ENCODE results near the gene MAMSTR. TPM values are rescaled to one million over a fixed set of nuclear protein-coding genes. Genes with fewer than 3 reads are reported as not detected.

MAMSTR gene
- total and polyA plus RNA-seq, 9 of the 15 experiments (the other 6 are each of a cell fraction or from before 2014, with no cell fraction given): 0.08 to 1.00 (median 0.40) TPM; not detected in 1

DNA sequence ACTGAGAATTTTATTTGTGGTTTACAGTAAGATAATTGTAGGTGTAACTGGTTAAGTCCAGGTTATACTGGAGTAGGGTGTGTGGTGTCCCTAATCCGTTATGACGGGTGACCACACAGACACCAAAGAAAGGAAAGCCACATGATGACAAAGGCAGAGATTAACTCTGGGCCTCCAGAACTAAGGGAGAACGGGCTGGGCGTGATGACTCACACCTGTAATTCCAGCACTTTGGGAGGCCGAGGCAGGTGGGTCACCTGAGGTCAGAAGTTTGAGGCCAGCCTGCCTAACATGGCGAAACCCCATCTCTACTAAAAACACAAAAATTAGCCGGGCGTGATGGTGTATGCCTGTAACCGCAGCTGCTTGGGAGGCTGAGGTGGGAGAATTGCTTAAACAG lies 33.9 kb downstream of the MAMSTR start:
- Histone ChIP-seq H2AFZ (ENCODE audit: low read depth, low read length) (no peak overlapping the region), H3K27me3 (ENCODE audit: control insufficient read depth in 2 of 2, insufficient read depth in 2 of 2, low read length in 2 of 2) (no peaks in the 10 kb centered on the region), H3K9me1 (ENCODE audit: control insufficient read depth, insufficient read depth, low read length) (no peaks in the 10 kb centered on the region), H3K36me3 (ENCODE audit: control insufficient read depth, insufficient read depth, low read length) (no peaks in the 10 kb centered on the region), H3K4me1 (replicated peaks in 1 of 2; ENCODE audit: control insufficient read depth in 2 of 2, insufficient read depth in 2 of 2, low read length in 2 of 2) (peaks cover 13 to 25% of the 10 kb centered on the region in 2 experiments), H3K4me2 (ENCODE audit: insufficient read depth, low read length) (no peak overlapping the region), H3K9ac (ENCODE audit: insufficient read depth in 1 of 2, low read depth in 2 of 2, low read length in 2 of 2) (peak overlapping the region in 1 of 2 experiments; percentile 74; a peak in 1 of 4 replicates), H3K27ac (ENCODE audit: extremely low read depth, low read depth, low read length) (no peak overlapping the region), H4K20me1 (replicated peaks; ENCODE audit: control insufficient read depth, insufficient read depth, low read length) (no peaks in the 10 kb centered on the region), H3K79me2 (ENCODE audit: control insufficient read depth, insufficient read depth, low read length) (no peaks in the 10 kb centered on the region), H3K4me3 (no peak overlapping the region), H3K9me3 (replicated peaks; ENCODE audit: control insufficient read depth, insufficient read depth, low read depth, low read length) (no peaks in the 10 kb centered on the region)
- peak; percentile 49 for FAIRE-seq
- no TSS peak for BruUV-seq (replicated peaks)
- in situ Hi-C loops (cut with MboI): no loop called here
- peak in 1 of 4 experiments; percentile 29 for DNase-seq (ENCODE audit: extremely low read depth in 1 of 4, low spot score in 3 of 4)
- ATAC-seq: peak; percentile 61; the same call in 2 of the 3 replicates
- ChIA-PET POLR2A (no interaction called here), CTCF (ENCODE audit: low intra/inter-chr PET ratio) (no interaction called here)
- WGBS (ENCODE audit: insufficient coverage, low coverage, missing lambda C conversion rate): 26% methylated on average over 9 of the region's 9 CpGs
- intact Hi-C loops (cut with micrococcal nuclease): no loop called here
- TF ChIP-seq ELF2 (CRISPR knock-in tag; IDR thresholded peaks at IDR 0.05) (no peak), SMARCA4 (IDR thresholded peaks at IDR 0.05) (0 out of 2 replicates have a peak, but pooled peaks have one; percentile 20), POLR2A (conservative IDR thresholded peaks at IDR 0.05) (no peak), ADNP (tag; IDR thresholded peaks at IDR 0.05) (0 out of 2 replicates have a peak, but pooled peaks have one; percentile 31), SMARCE1 (IDR thresholded peaks at IDR 0.05) (peak; percentile 58; the same call in 1 of the 2 replicates), RBFOX2 (IDR thresholded peaks at IDR 0.05; ENCODE audit: low read depth, low read length) (no peak), ZFX (CRISPR knock-in tag; IDR thresholded peaks at IDR 0.05) (peak; percentile 22; the same call in 1 of the 2 replicates), MYC (IDR thresholded peaks at IDR 0.05; ENCODE audit: low read depth, low read length) (no peak), MYC (CRISPR knock-in tag; IDR thresholded peaks at IDR 0.05; ENCODE audit: borderline replicate concordance, low read depth) (no peak), PTTG1 (tag; IDR thresholded peaks at IDR 0.05; ENCODE audit: low read depth) (no peak), TSC22D4 (tag; IDR thresholded peaks at IDR 0.05) (no peak), ZNF639 (CRISPR knock-in tag; conservative IDR thresholded peaks at IDR 0.05 in 1 of 2, IDR thresholded peaks at IDR 0.05 in 1 of 2) (no peak), GTF2F1 (IDR thresholded peaks at IDR 0.05; ENCODE audit: low read depth, low read length) (no peak), POLR2H (tag; IDR thresholded peaks at IDR 0.05; ENCODE audit: low read depth) (no peak), ZNF395 (CRISPR knock-in tag; IDR thresholded peaks at IDR 0.05) (no peak), ZEB2 (IDR thresholded peaks at IDR 0.05) (peak; percentile 88)
- TF ChIP-seq, protein P1, sequence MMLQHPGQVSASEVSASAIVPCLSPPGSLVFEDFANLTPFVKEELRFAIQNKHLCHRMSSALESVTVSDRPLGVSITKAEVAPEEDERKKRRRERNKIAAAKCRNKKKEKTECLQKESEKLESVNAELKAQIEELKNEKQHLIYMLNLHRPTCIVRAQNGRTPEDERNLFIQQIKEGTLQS (IDR thresholded peaks at IDR 0.05): peak; percentile 83
- TF ChIP-seq, protein P1 (CRISPR knock-in tag; conservative IDR thresholded peaks at IDR 0.05): no peak
- TF ChIP-seq, protein P2, sequence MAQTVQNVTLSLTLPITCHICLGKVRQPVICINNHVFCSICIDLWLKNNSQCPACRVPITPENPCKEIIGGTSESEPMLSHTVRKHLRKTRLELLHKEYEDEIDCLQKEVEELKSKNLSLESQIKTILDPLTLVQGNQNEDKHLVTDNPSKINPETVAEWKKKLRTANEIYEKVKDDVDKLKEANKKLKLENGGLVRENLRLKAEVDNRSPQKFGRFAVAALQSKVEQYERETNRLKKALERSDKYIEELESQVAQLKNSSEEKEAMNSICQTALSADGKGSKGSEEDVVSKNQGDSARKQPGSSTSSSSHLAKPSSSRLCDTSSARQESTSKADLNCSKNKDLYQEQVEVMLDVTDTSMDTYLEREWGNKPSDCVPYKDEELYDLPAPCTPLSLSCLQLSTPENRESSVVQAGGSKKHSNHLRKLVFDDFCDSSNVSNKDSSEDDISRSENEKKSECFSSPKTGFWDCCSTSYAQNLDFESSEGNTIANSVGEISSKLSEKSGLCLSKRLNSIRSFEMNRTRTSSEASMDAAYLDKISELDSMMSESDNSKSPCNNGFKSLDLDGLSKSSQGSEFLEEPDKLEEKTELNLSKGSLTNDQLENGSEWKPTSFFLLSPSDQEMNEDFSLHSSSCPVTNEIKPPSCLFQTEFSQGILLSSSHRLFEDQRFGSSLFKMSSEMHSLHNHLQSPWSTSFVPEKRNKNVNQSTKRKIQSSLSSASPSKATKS (CRISPR knock-in tag; IDR thresholded peaks at IDR 0.05): no peak

Measured in K562 (cell line).